Mesenchymal stem cell (in vitro differentiated cells and primary cell): ENCODE results near the gene PTPRQ.

Source experiments
- DNase-seq: peaks from one replicate; pipeline ENCODE4 v3.0.0-alpha.2; 2013
- H2AFZ ChIP-seq: one replicate; pipeline ENCODE4 v1.6.1; 2013; ENCODE audit warnings: low read depth, mild to moderate bottlenecking, control low read depth, inconsistent platforms, low read length, moderate library complexity
- H2AK5ac ChIP-seq: 2 replicates; pipeline ENCODE4 v1.6.1; 2013; ENCODE audit warnings: low read length, moderate library complexity, mild to moderate bottlenecking, inconsistent platforms; ENCODE audit not compliant: severe bottlenecking
- H2BK120ac ChIP-seq: one replicate; pipeline ENCODE4 v1.6.1; 2013; ENCODE audit warnings: low read depth, mild to moderate bottlenecking, inconsistent platforms, low read length, moderate library complexity
- H2BK12ac ChIP-seq, 2 experiments: one replicate each; pipeline ENCODE4 v1.6.1; 2013; ENCODE audit warnings: inconsistent platforms in 2 of 2, low read length in 2 of 2, mild to moderate bottlenecking in 2 of 2, moderate library complexity in 2 of 2, control low read depth in 1 of 2
- H2BK15ac ChIP-seq: one replicate; pipeline ENCODE4 v1.6.1; 2013; ENCODE audit warnings: mild to moderate bottlenecking, low read depth, inconsistent platforms; ENCODE audit not compliant: poor library complexity, severe bottlenecking
- H2BK5ac ChIP-seq: 2 replicates; pipeline ENCODE4 v1.6.1; 2013; ENCODE audit warnings: low read depth, mild to moderate bottlenecking, low read length, control low read depth, inconsistent platforms; ENCODE audit not compliant: poor library complexity, severe bottlenecking
- H3K14ac ChIP-seq, 2 experiments: one replicate each; pipeline ENCODE4 v1.6.1; 2013; ENCODE audit warnings: inconsistent platforms in 2 of 2, low read length in 2 of 2, control low read depth in 1 of 2, mild to moderate bottlenecking in 1 of 2, moderate library complexity in 1 of 2
- H3K18ac ChIP-seq, 2 experiments: one replicate each; pipeline ENCODE4 v1.6.1; 2013; ENCODE audit warnings: inconsistent platforms in 2 of 2, low read length in 2 of 2, control low read depth in 1 of 2, low read depth in 1 of 2, mild to moderate bottlenecking in 1 of 2
- H3K23ac ChIP-seq, 2 experiments: one replicate each; pipeline ENCODE4 v1.6.1; 2013; ENCODE audit warnings: inconsistent platforms in 2 of 2, low read length in 2 of 2, mild to moderate bottlenecking in 2 of 2, moderate library complexity in 2 of 2, control low read depth in 1 of 2
- H3K27ac ChIP-seq: 2 replicates; pipeline ENCODE4 v1.5.1; 2013; ENCODE audit warnings: mild to moderate bottlenecking, moderate library complexity, low read length, control low read depth, inconsistent platforms; ENCODE audit not compliant: poor library complexity, severe bottlenecking
- H3K27me3 ChIP-seq, 2 experiments: 2 replicates each; pipeline versions ENCODE4 v1.6.1 to v1.7.0; 2013; ENCODE audit warnings: low read length in 2 of 2, mild to moderate bottlenecking in 2 of 2, moderate library complexity in 2 of 2, control low read depth in 1 of 2, inconsistent platforms in 1 of 2; ENCODE audit not compliant: control insufficient read depth in 1 of 2, insufficient read depth in 1 of 2
- H3K36me3 ChIP-seq, 2 experiments: 2 replicates each; pipeline versions ENCODE4 v1.6.1 to v1.7.0; 2013; ENCODE audit warnings: low read length in 2 of 2, control low read depth in 1 of 2, inconsistent platforms in 1 of 2, low read depth in 1 of 2, mild to moderate bottlenecking in 1 of 2; ENCODE audit not compliant: insufficient read depth in 2 of 2, control insufficient read depth in 1 of 2
- H3K4ac ChIP-seq, 2 experiments: one replicate each; pipeline ENCODE4 v1.6.1; 2013; ENCODE audit warnings: inconsistent platforms in 2 of 2, low read length in 2 of 2, mild to moderate bottlenecking in 2 of 2, moderate library complexity in 2 of 2, control low read depth in 1 of 2, low read depth in 1 of 2
- H3K4me1 ChIP-seq: 2 replicates; pipeline ENCODE4 v1.6.1; 2013; ENCODE audit warnings: low read depth, low read length, control low read depth; ENCODE audit not compliant: control insufficient read depth, insufficient read depth
- H3K4me2 ChIP-seq: 2 replicates; pipeline ENCODE4 v1.6.1; 2013; ENCODE audit warnings: low read length, mild to moderate bottlenecking, inconsistent platforms; ENCODE audit not compliant: poor library complexity, severe bottlenecking
- H3K4me3 ChIP-seq, 2 experiments: 2 replicates each; pipeline versions ENCODE4 v1.5.1 to v1.7.0; 2013; ENCODE audit warnings: low read length in 2 of 2, mild to moderate bottlenecking in 2 of 2, control low read depth in 1 of 2, low read depth in 1 of 2; ENCODE audit not compliant: insufficient read depth in 1 of 2
- H3K79me1 ChIP-seq: replicated peaks from 2 replicates; pipeline ENCODE4 v1.6.1; 2013; ENCODE audit warnings: mild to moderate bottlenecking, control low read depth, low read length, inconsistent platforms; ENCODE audit not compliant: poor library complexity, severe bottlenecking
- H3K9ac ChIP-seq: 2 replicates; pipeline ENCODE4 v1.7.0; 2013; ENCODE audit warnings: mild to moderate bottlenecking, low read length, moderate library complexity
- H3K9me3 ChIP-seq: 2 replicates; pipeline ENCODE4 v1.7.0; 2013; ENCODE audit warnings: mild to moderate bottlenecking, low read length; ENCODE audit not compliant: control insufficient read depth
- H4K8ac ChIP-seq: one replicate; pipeline ENCODE4 v1.6.1; 2013; ENCODE audit warnings: inconsistent platforms, mild to moderate bottlenecking, low read length, moderate library complexity
- H4K91ac ChIP-seq: one replicate; pipeline ENCODE4 v1.6.1; 2013; ENCODE audit warnings: mild to moderate bottlenecking, low read length, inconsistent platforms
- WGBS: methylation state at CpG from one replicate; pipeline ENCODE4 v1.1.7; 2013; ENCODE audit warnings: mixed read lengths; 5-methylcytosine and 5-hydroxymethylcytosine counted together

The PTPRQ gene

GRCh38 chr12:80491166-80491565 lies 47.1 kb downstream of the PTPRQ start:
- no peaks in the 10 kb centered on the region for H3K79me1 ChIP-seq
- H2BK5ac ChIP-seq = no peak overlapping the region
- H2BK12ac ChIP-seq = no peak overlapping the region
- no peak overlapping the region for H2AK5ac ChIP-seq
- H3K36me3 ChIP-seq = no peaks in the 10 kb centered on the region
- H4K8ac ChIP-seq = no peak overlapping the region
- no peak overlapping the region for H3K14ac ChIP-seq
- no peak overlapping the region for H3K23ac ChIP-seq
- no peak overlapping the region for H3K4me3 ChIP-seq
- no peak for DNase-seq
- H3K4ac ChIP-seq = no peak overlapping the region
- no peak overlapping the region for H4K91ac ChIP-seq
- no peak overlapping the region for H2BK15ac ChIP-seq
- H3K9ac ChIP-seq = no peak overlapping the region
- H3K4me2 ChIP-seq = no peak overlapping the region
- H3K4me1 ChIP-seq = no peaks in the 10 kb centered on the region
- no peaks in the 10 kb centered on the region for H3K27me3 ChIP-seq
- no peaks in the 10 kb centered on the region for H3K9me3 ChIP-seq
- no peak overlapping the region for H3K18ac ChIP-seq
- no peak overlapping the region for H2AFZ ChIP-seq
- H2BK120ac ChIP-seq = no peak overlapping the region
- no peak overlapping the region for H3K27ac ChIP-seq

GRCh38 chr12:80493466-80493865 lies 49.4 kb downstream of the PTPRQ start:
- Histone ChIP-seq H3K36me3 (no peaks in the 10 kb centered on the region), H3K4me3 (no peak overlapping the region), H2BK5ac (no peak overlapping the region), H3K23ac (no peak overlapping the region), H2BK120ac (no peak overlapping the region), H3K27me3 (no peaks in the 10 kb centered on the region), H3K14ac (no peak overlapping the region), H3K9ac (no peak overlapping the region), H2BK12ac (no peak overlapping the region), H3K79me1 (no peaks in the 10 kb centered on the region), H3K4me1 (no peaks in the 10 kb centered on the region), H3K27ac (no peak overlapping the region), H4K91ac (no peak overlapping the region), H2BK15ac (no peak overlapping the region), H3K4ac (no peak overlapping the region), H3K4me2 (no peak overlapping the region), H3K18ac (no peak overlapping the region), H2AFZ (no peak overlapping the region), H4K8ac (no peak overlapping the region), H2AK5ac (no peak overlapping the region), H3K9me3 (no peaks in the 10 kb centered on the region)
- no peak for DNase-seq
- 94% methylated on average over 2 of the region's 2 CpGs for WGBS

DNA sequence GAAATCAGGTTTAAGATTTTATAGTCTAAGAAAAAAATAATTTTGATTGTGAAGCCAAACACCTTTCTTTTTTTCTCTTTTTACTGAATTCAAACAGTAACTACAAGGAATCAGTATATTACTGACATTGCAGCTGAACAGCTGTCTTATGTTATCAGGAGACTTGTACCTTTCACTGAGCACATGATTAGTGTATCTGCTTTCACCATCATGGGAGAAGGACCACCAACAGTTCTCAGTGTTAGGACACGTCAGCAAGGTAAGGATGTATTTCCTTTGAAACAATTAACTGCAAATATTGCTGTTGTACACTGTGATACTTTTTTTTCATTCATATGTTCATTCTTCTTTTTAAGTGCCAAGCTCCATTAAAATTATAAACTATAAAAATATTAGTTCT lies 50.8 kb downstream of the PTPRQ start:
- Histone ChIP-seq H3K36me3 (no peaks in the 10 kb centered on the region), H3K9me3 (no peaks in the 10 kb centered on the region), H3K4ac (no peak overlapping the region), H3K79me1 (no peaks in the 10 kb centered on the region), H4K8ac (no peak overlapping the region), H2BK15ac (no peak overlapping the region), H3K9ac (no peak overlapping the region), H2AK5ac (no peak overlapping the region), H3K23ac (no peak overlapping the region), H3K18ac (no peak overlapping the region), H3K4me3 (no peak overlapping the region), H3K27me3 (no peaks in the 10 kb centered on the region), H2BK120ac (no peak overlapping the region), H3K4me1 (no peaks in the 10 kb centered on the region), H3K4me2 (no peak overlapping the region), H2AFZ (no peak overlapping the region), H4K91ac (no peak overlapping the region), H3K14ac (no peak overlapping the region), H2BK12ac (no peak overlapping the region), H2BK5ac (no peak overlapping the region), H3K27ac (no peak overlapping the region)
- WGBS = no CpG with 5 or more reads among the region's 1 CpG
- no peak for DNase-seq

- no peak overlapping the region for H3K4me2 ChIP-seq
- WGBS = no CpG with 5 or more reads among the region's 2 CpGs
Measured at GRCh38 chr12:80498059-80498728, 54.2 kb downstream of the PTPRQ start.

More at GRCh38 chr12:80498059-80498728, 54.2 kb downstream of the PTPRQ start:
- no peak overlapping the region for H2BK5ac ChIP-seq
- H3K4me1 ChIP-seq = no peaks in the 10 kb centered on the region
- no peak overlapping the region for H4K8ac ChIP-seq
- no peak overlapping the region for H3K27ac ChIP-seq
- no peak overlapping the region for H2BK12ac ChIP-seq
- H3K4me3 ChIP-seq = no peak overlapping the region
- no peak overlapping the region for H3K4ac ChIP-seq
- H3K18ac ChIP-seq = no peak overlapping the region
- H4K91ac ChIP-seq = no peak overlapping the region
- DNase-seq = no peak
- H3K36me3 ChIP-seq = no peaks in the 10 kb centered on the region
- H3K79me1 ChIP-seq = no peaks in the 10 kb centered on the region
- no peak overlapping the region for H2BK15ac ChIP-seq
- H2AK5ac ChIP-seq = no peak overlapping the region
- H2AFZ ChIP-seq = no peak overlapping the region
- H3K27me3 ChIP-seq = no peaks in the 10 kb centered on the region
- H3K14ac ChIP-seq = no peak overlapping the region
- H2BK120ac ChIP-seq = no peak overlapping the region
- no peak overlapping the region for H3K9ac ChIP-seq
- H3K9me3 ChIP-seq = no peaks in the 10 kb centered on the region
- H3K23ac ChIP-seq = no peak overlapping the region
